ENCODE measurements around the gene SERINC3. TPM values are rescaled to one million over a fixed set of nuclear protein-coding genes. Genes with fewer than 3 reads are reported as not detected.
A peak's percentile ranks its signal among the peaks of the same experiment; 100 is the strongest.

SERINC3 gene
- total RNA-seq, 1 donor from 2014 or later = 82.4 TPM

GRCh38 chr20:44463466-44463865, 58.4 kb downstream of the SERINC3 start:
- no peak for DNase-seq (ENCODE audit: low read depth)
- no peaks in the 10 kb centered on the region for H3K27me3 ChIP-seq (ENCODE audit: control insufficient read depth, insufficient read depth, low read length)
- TF ChIP-seq CTCF (IDR thresholded peaks at IDR 0.05; ENCODE audit: insufficient read depth, low read length, severe bottlenecking) = no peak
- no peak overlapping the region for H3K4me3 ChIP-seq (ENCODE audit: low read depth, low read length)
- FAIRE-seq = no peak
- H3K36me3 ChIP-seq (ENCODE audit: control insufficient read depth, insufficient read depth, low read length) = no peaks in the 10 kb centered on the region

GRCh38 chr20:44461803-44462174, 60.1 kb downstream of the SERINC3 start:
- Histone ChIP-seq H3K36me3 (ENCODE audit: control insufficient read depth, insufficient read depth, low read length) (no peaks in the 10 kb centered on the region), H3K27me3 (ENCODE audit: control insufficient read depth, insufficient read depth, low read length) (no peaks in the 10 kb centered on the region), H3K4me3 (ENCODE audit: low read depth, low read length) (no peak overlapping the region)
- FAIRE-seq = no peak
- TF ChIP-seq CTCF (IDR thresholded peaks at IDR 0.05; ENCODE audit: insufficient read depth, low read length, severe bottlenecking) = no peak
- no peak for DNase-seq (ENCODE audit: low read depth)

GRCh38 chr20:44461142-44461802, 60.6 kb downstream of the SERINC3 start:
- no peak for TF ChIP-seq CTCF (IDR thresholded peaks at IDR 0.05; ENCODE audit: insufficient read depth, low read length, severe bottlenecking)
- Histone ChIP-seq H3K27me3 (ENCODE audit: control insufficient read depth, insufficient read depth, low read length) (no peaks in the 10 kb centered on the region), H3K36me3 (ENCODE audit: control insufficient read depth, insufficient read depth, low read length) (no peaks in the 10 kb centered on the region), H3K4me3 (ENCODE audit: low read depth, low read length) (no peak overlapping the region)
- FAIRE-seq (no peak), DNase-seq (ENCODE audit: low read depth) (no peak)

GRCh38 chr20:44460795-44461141, 61.1 kb downstream of the SERINC3 start:
- Histone ChIP-seq H3K4me3 (ENCODE audit: low read depth, low read length) (no peak overlapping the region), H3K27me3 (ENCODE audit: control insufficient read depth, insufficient read depth, low read length) (no peaks in the 10 kb centered on the region), H3K36me3 (ENCODE audit: control insufficient read depth, insufficient read depth, low read length) (no peaks in the 10 kb centered on the region)
- FAIRE-seq (no peak), DNase-seq (ENCODE audit: low read depth) (peak; percentile 43)
- TF ChIP-seq CTCF (IDR thresholded peaks at IDR 0.05; ENCODE audit: insufficient read depth, low read length, severe bottlenecking) = peak; percentile 47

GRCh38 chr20:44459271-44459670, 62.6 kb downstream of the SERINC3 start:
- FAIRE-seq (no peak), DNase-seq (ENCODE audit: low read depth) (no peak)
- Histone ChIP-seq H3K27me3 (ENCODE audit: control insufficient read depth, insufficient read depth, low read length) (no peaks in the 10 kb centered on the region), H3K36me3 (ENCODE audit: control insufficient read depth, insufficient read depth, low read length) (no peaks in the 10 kb centered on the region), H3K4me3 (ENCODE audit: low read depth, low read length) (no peak overlapping the region)
- TF ChIP-seq CTCF (IDR thresholded peaks at IDR 0.05; ENCODE audit: insufficient read depth, low read length, severe bottlenecking) = no peak

GRCh38 chr20:44457016-44457415, 64.9 kb downstream of the SERINC3 start:
- H3K4me3 ChIP-seq (ENCODE audit: low read depth, low read length) = no peak overlapping the region
- no peak for FAIRE-seq
- H3K27me3 ChIP-seq (ENCODE audit: control insufficient read depth, insufficient read depth, low read length) = no peaks in the 10 kb centered on the region
- TF ChIP-seq CTCF (IDR thresholded peaks at IDR 0.05; ENCODE audit: insufficient read depth, low read length, severe bottlenecking) = no peak
- DNase-seq (ENCODE audit: low read depth) = no peak
- H3K36me3 ChIP-seq (ENCODE audit: control insufficient read depth, insufficient read depth, low read length) = no peaks in the 10 kb centered on the region

Measured in bronchial epithelial cell (primary cell).